ENCODE measurements around the gene SGF29. TPM values are rescaled to one million over a fixed set of nuclear protein-coding genes. Genes with fewer than 3 reads are reported as not detected.

SGF29 gene
- polyA plus RNA-seq, 3 donors = 14.0 to 24.3 (median 18.8) TPM

GRCh38 chr16:28574925-28575324 lies 21.2 kb downstream of the SGF29 start:
- H4K20me1 ChIP-seq (ENCODE audit: insufficient read depth, low read length) = peaks cover 32% of the 10 kb centered on the region
- no peaks in the 10 kb centered on the region for H3K36me3 ChIP-seq (replicated peaks in 1 of 2; ENCODE audit: control insufficient read depth in 1 of 2, insufficient read depth in 2 of 2, low read length in 2 of 2)
- no peaks in the 10 kb centered on the region for H3K27me3 ChIP-seq (ENCODE audit: control insufficient read depth in 2 of 2, insufficient read depth in 2 of 2, low read length in 2 of 2)
- Mint-ChIP-seq H3K9me3 (no peaks in the 10 kb centered on the region), H3K4me3 (no peak overlapping the region), H3K27ac (no peak overlapping the region), H3K27me3 (ENCODE audit: low read depth in 3 of 3) (peaks cover 1 to 3% (median 2%) of the 10 kb centered on the region in 3 donors), H3K4me1 (peaks cover 26% of the 10 kb centered on the region), H3K36me3 (peaks cover 15 to 20% of the 10 kb centered on the region in 2 donors)
- peaks cover 20 to 22% of the 10 kb centered on the region in 2 donors for H3K4me1 ChIP-seq (ENCODE audit: control insufficient read depth in 1 of 2, insufficient read depth in 2 of 2, low read length in 2 of 2)
- no peak overlapping the region for H3K4me2 ChIP-seq (replicated peaks; ENCODE audit: extremely low read depth, low read length, poor library complexity, severe bottlenecking)
- no peak overlapping the region for H2AFZ ChIP-seq (ENCODE audit: insufficient read depth, low read depth, low read length, poor library complexity, severe bottlenecking)
- no peak for TF ChIP-seq CTCF (IDR thresholded peaks at IDR 0.05)
- intact Hi-C loops (cut with micrococcal nuclease) = no loop called here
- no peak for DNase-seq
- H3K4me3 ChIP-seq (replicated peaks in 1 of 3; ENCODE audit: low read depth in 2 of 3, low read length in 3 of 3) = no peak overlapping the region
- H3K9ac ChIP-seq (ENCODE audit: insufficient read depth, low read length, poor library complexity, severe bottlenecking) = no peak overlapping the region
- no peaks in the 10 kb centered on the region for H3K9me3 ChIP-seq (replicated peaks in 1 of 2; ENCODE audit: control insufficient read depth in 1 of 2, insufficient read depth in 1 of 2, low read length in 2 of 2)
- peaks cover 20% of the 10 kb centered on the region for H3K79me2 ChIP-seq (ENCODE audit: insufficient read depth, low read length)
- H3K27ac ChIP-seq (ENCODE audit: low read depth in 1 of 2, low read length in 2 of 2) = no peak overlapping the region
- 100% methylated on average over 1 of the region's 2 CpGs for WGBS (ENCODE audit: insufficient coverage)

GRCh38 chr16:28575446-28576109 lies 21.9 kb downstream of the SGF29 start:
- H3K9me3 ChIP-seq (replicated peaks in 1 of 2; ENCODE audit: control insufficient read depth in 1 of 2, insufficient read depth in 1 of 2, low read length in 2 of 2) = no peaks in the 10 kb centered on the region
- no peaks in the 10 kb centered on the region for H3K27me3 ChIP-seq (ENCODE audit: control insufficient read depth in 2 of 2, insufficient read depth in 2 of 2, low read length in 2 of 2)
- peaks cover 1 to 3% (median 2%) of the 10 kb centered on the region in 3 donors for H3K27me3 Mint-ChIP-seq (ENCODE audit: low read depth in 3 of 3)
- peaks cover 20 to 22% of the 10 kb centered on the region in 2 donors for H3K4me1 ChIP-seq (ENCODE audit: control insufficient read depth in 1 of 2, insufficient read depth in 2 of 2, low read length in 2 of 2)
- peaks cover 17% of the 10 kb centered on the region for H3K79me2 ChIP-seq (ENCODE audit: insufficient read depth, low read length)
- H4K20me1 ChIP-seq (ENCODE audit: insufficient read depth, low read length) = peaks cover 28% of the 10 kb centered on the region
- H3K27ac Mint-ChIP-seq = peak overlapping the region in 1 of 7 donors; percentile 49
- no peak overlapping the region for H3K4me3 ChIP-seq (replicated peaks in 1 of 3; ENCODE audit: low read depth in 2 of 3, low read length in 3 of 3)
- H3K4me2 ChIP-seq (replicated peaks; ENCODE audit: extremely low read depth, low read length, poor library complexity, severe bottlenecking) = no peak overlapping the region
- 93% methylated on average over 3 of the region's 8 CpGs for WGBS (ENCODE audit: insufficient coverage)
- DNase-seq = no peak
- H3K4me1 Mint-ChIP-seq = peaks cover 26% of the 10 kb centered on the region
- peaks cover 0 to 6% of the 10 kb centered on the region in 2 donors for H3K36me3 ChIP-seq (replicated peaks in 1 of 2; ENCODE audit: control insufficient read depth in 1 of 2, insufficient read depth in 2 of 2, low read length in 2 of 2)
- intact Hi-C loops (cut with micrococcal nuclease) = no loop called here
- H3K4me3 Mint-ChIP-seq = no peak overlapping the region
- H2AFZ ChIP-seq (ENCODE audit: insufficient read depth, low read depth, low read length, poor library complexity, severe bottlenecking) = no peak overlapping the region
- H3K9me3 Mint-ChIP-seq = no peaks in the 10 kb centered on the region
- H3K27ac ChIP-seq (ENCODE audit: low read depth in 1 of 2, low read length in 2 of 2) = no peak overlapping the region
- H3K9ac ChIP-seq (ENCODE audit: insufficient read depth, low read length, poor library complexity, severe bottlenecking) = no peak overlapping the region
- no peak for TF ChIP-seq CTCF (IDR thresholded peaks at IDR 0.05)
- peaks cover 15 to 20% of the 10 kb centered on the region in 2 donors for H3K36me3 Mint-ChIP-seq

Data from CD14-positive monocyte (primary cell).